ENCODE measurements around the gene PPP1R13B. TPM values are rescaled to one million over a fixed set of nuclear protein-coding genes. Genes with fewer than 3 reads are reported as not detected.
A peak's percentile ranks its signal among the peaks of the same experiment; 100 is the strongest.

The PPP1R13B gene
- total RNA-seq, 1 experiment from 2014 or later: 17.8 TPM

DNA sequence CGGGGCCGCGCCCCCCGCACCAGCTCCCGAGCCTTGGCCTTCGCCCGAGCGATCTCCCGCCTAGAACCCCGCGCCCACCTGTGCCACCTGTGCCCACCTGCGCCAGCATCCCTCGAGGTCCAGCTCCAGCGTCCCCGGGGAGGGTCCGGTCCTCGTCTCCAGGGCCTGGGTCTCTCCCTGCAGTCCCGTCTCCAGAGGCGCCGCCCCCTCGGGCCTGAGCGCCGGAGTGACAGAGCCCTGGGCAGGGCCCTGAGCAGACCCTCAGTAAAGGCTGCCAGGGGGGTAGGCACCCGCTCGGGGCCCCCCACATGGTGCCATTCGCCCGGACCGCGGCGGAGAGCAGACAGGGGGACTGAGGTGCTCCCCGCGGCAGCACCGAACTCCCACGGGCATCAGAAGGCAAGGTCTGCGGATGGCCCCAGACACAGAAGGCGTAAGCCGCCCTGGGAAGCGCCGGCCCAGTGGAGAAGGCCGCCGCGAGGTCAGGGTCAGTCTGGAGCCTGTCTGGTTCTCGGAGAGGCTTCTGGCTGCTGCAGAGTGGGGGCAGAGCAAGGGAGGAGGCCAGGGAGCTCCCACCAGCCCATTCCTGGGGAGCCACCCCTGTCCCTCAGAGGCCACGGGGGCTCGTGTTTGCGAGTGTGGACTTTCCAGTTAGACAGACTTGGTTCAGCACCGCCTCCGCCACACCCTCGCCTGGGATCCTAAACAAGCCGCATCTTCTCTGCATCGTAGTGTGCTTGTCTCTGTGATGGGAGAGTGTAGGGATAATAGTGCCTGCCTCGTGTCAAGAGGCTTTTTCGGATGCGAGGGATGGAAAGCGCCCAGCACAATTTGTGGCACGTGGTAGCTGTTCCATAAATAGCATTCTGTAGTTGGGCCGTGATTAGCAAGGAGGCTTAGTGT lies 1.1 kb upstream of the PPP1R13B start:
- POLR2A ChIA-PET: no interaction called here
- TF ChIP-seq, protein P1, sequence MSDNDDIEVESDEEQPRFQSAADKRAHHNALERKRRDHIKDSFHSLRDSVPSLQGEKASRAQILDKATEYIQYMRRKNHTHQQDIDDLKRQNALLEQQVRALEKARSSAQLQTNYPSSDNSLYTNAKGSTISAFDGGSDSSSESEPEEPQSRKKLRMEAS (IDR thresholded peaks at IDR 0.05): no peak
- TF ChIP-seq SRF (IDR thresholded peaks at IDR 0.05; ENCODE audit: low read depth): no peak
- TF ChIP-seq, protein P2, sequence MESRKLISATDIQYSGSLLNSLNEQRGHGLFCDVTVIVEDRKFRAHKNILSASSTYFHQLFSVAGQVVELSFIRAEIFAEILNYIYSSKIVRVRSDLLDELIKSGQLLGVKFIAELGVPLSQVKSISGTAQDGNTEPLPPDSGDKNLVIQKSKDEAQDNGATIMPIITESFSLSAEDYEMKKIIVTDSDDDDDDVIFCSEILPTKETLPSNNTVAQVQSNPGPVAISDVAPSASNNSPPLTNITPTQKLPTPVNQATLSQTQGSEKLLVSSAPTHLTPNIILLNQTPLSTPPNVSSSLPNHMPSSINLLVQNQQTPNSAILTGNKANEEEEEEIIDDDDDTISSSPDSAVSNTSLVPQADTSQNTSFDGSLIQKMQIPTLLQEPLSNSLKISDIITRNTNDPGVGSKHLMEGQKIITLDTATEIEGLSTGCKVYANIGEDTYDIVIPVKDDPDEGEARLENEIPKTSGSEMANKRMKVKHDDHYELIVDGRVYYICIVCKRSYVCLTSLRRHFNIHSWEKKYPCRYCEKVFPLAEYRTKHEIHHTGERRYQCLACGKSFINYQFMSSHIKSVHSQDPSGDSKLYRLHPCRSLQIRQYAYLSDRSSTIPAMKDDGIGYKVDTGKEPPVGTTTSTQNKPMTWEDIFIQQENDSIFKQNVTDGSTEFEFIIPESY (IDR thresholded peaks at IDR 0.05; ENCODE audit: extremely low read depth, insufficient replicate concordance, low read length): no peak
- TF ChIP-seq POLR2A (IDR thresholded peaks at IDR 0.05; ENCODE audit: borderline replicate concordance, extremely low read depth, insufficient read depth, insufficient read length): peak; percentile 6
- no peak for TF ChIP-seq CTCF (IDR thresholded peaks at IDR 0.05 in 2 of 3, conservative IDR thresholded peaks at IDR 0.05 in 1 of 3; ENCODE audit: borderline replicate concordance in 1 of 3, insufficient read depth in 1 of 3, low read depth in 2 of 3, low read length in 2 of 3)
- no peak for TF ChIP-seq REST (IDR thresholded peaks at IDR 0.05; ENCODE audit: low read depth)

More for the DNA sequence above, 1.1 kb upstream of the PPP1R13B start:
- no peaks in the 10 kb centered on the region for H4K20me1 ChIP-seq (ENCODE audit: insufficient read depth)
- no peak overlapping the region for H2AFZ ChIP-seq (ENCODE audit: low read depth, low read length, poor library complexity, severe bottlenecking)
- H3K4me2 ChIP-seq (ENCODE audit: low read length): peak overlapping the region; percentile 86
- H3K9me2 ChIP-seq (ENCODE audit: insufficient read depth): no peaks in the 10 kb centered on the region
- ChIA-PET RAD21 (ENCODE audit: low non-redundant PET in 1 of 2, low total read pairs in 2 of 2, uncharacterized antibody in 2 of 2, unreplicated experiment in 2 of 2) (no interaction called here), CTCF (no interaction called here)
- no peaks in the 10 kb centered on the region for H3K27me3 ChIP-seq (ENCODE audit: insufficient read depth, low read length)
- peak overlapping the region; percentile 89; the same call in 1 of the 2 replicates for H3K27ac ChIP-seq (ENCODE audit: low read depth, low read length)
- H3K9ac ChIP-seq (ENCODE audit: low read length): peak overlapping the region; percentile 67
- peaks cover 28% of the 10 kb centered on the region for H3K79me2 ChIP-seq (ENCODE audit: insufficient read depth, low read length)
- peak overlapping the region; percentile 43 to 60 for H3K4me3 ChIP-seq (replicated peaks in 1 of 2; ENCODE audit: low read depth in 1 of 2, low read length in 2 of 2)
- ATAC-seq: no peak
- no TSS peak for BruUV-seq (replicated peaks)
- intact Hi-C loops (cut with micrococcal nuclease): no loop called here
- H3K4me1 ChIP-seq (ENCODE audit: control insufficient read depth in 1 of 2, insufficient read depth in 2 of 2, low read length in 2 of 2): peaks cover 7 to 22% of the 10 kb centered on the region in 2 experiments; a peak in 3 of 4 replicates
- no peak for DNase-seq (ENCODE audit: low read depth, low spot score)
- H3K9me3 ChIP-seq (ENCODE audit: control insufficient read depth in 1 of 2, insufficient read depth in 1 of 2, low read depth in 1 of 2, low read length in 2 of 2): no peaks in the 10 kb centered on the region
- no peaks in the 10 kb centered on the region for H3K36me3 ChIP-seq (ENCODE audit: control insufficient read depth in 1 of 2, insufficient read depth in 2 of 2, low read length in 2 of 2)
